Fibroblast of mammary gland (primary cell): ENCODE measurements around the gene DCLK1.
"Not testable (repeated sequence)": the region's sequence is repeated elsewhere in the genome, so short reads cannot be mapped to it uniquely, and the experiment has no call there.

ENCODE experiments used
- DNase-seq: peaks from one replicate; pipeline ENCODE4 v3.0.0-alpha.2; 2010; ENCODE audit warnings: low read depth
- H3K4me3 ChIP-seq: 2 replicates; pipeline ENCODE4 v1.5.1; 2011; ENCODE audit warnings: low read depth, mild to moderate bottlenecking, low read length, moderate library complexity; ENCODE audit not compliant: control insufficient read depth
- TF ChIP-seq, protein P1 (sequence below): conservative IDR thresholded peaks from 2 replicates; pipeline ENCODE4 v1.5.1; 2011; ENCODE audit warnings: low read depth, low read length, inconsistent platforms; ENCODE audit not compliant: control insufficient read depth, insufficient read depth

Gene DCLK1

DNA sequence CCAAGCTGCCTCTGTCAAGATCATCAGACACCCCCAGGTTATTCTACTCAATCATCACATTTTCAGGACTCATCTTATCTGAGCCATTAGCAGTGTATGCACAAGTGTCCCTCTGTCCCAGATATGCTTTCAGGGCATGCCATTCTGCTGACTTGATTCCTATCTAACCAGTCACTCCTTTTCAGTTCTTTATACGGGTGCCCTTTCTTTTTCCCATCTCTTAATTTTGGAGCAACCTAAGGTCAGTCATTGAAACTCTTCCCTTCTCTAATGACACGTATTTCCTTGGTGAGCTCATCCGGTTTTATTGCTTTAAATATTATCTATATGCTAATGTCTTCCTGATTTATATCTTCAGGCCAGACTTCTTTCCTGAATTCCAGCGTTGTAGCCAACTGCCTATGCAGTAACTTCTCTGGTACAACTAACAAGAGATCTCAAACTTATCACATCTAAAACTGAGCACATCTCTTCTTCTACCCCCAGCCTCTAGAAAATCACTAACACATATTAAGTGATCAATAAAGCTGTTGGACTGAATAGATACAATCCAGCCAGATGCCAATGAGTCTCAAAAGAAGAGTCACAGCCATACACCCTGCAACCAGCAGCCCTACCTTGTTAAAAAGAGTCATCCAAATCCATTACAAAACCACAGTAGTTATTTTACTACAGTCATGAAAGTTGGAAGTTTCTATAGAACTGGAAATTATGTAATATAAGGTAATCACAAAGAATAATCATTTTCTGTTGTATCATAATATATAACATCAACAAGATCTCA lies 58.8 kb downstream of the DCLK1 start:
- DNase-seq: no peak
- TF ChIP-seq, protein P1, sequence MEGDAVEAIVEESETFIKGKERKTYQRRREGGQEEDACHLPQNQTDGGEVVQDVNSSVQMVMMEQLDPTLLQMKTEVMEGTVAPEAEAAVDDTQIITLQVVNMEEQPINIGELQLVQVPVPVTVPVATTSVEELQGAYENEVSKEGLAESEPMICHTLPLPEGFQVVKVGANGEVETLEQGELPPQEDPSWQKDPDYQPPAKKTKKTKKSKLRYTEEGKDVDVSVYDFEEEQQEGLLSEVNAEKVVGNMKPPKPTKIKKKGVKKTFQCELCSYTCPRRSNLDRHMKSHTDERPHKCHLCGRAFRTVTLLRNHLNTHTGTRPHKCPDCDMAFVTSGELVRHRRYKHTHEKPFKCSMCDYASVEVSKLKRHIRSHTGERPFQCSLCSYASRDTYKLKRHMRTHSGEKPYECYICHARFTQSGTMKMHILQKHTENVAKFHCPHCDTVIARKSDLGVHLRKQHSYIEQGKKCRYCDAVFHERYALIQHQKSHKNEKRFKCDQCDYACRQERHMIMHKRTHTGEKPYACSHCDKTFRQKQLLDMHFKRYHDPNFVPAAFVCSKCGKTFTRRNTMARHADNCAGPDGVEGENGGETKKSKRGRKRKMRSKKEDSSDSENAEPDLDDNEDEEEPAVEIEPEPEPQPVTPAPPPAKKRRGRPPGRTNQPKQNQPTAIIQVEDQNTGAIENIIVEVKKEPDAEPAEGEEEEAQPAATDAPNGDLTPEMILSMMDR: no peak

DNA sequence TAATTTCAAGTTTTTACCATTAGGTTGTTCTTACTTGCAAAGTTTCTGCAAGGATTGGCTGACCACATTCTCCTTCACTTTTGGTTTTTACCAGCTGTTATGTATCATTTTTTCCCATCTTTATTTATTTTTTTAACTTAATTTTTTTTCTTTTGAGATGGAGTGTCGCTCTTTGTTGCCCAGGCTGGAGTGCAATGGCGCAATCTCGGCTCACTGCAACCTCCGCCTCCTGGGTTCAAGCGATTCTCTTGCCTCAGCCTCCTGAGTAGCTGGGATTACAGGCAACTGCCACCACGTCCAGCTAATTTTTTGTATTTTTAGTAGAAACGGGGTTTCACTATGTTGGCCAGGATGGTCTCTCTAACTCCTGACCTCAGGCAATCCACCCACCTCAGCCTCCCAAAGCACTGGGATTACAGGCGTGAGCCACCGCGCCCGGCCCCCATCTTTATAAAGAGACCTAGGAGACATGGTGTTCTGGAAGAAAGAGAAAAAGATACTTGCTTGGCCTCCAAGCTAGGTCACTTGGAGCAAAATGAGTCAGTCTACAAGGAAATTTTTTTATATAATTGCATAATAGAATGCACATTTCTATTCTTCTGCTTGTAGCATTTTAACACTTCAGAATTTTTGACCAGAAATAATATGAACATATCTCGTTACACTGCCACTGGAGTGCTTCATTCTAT lies 60.5 kb downstream of the DCLK1 start:
- peak; percentile 51 for DNase-seq

More for the DNA sequence above, 58.8 kb downstream of the DCLK1 start:
- no peak overlapping the region for H3K4me3 ChIP-seq

DNA sequence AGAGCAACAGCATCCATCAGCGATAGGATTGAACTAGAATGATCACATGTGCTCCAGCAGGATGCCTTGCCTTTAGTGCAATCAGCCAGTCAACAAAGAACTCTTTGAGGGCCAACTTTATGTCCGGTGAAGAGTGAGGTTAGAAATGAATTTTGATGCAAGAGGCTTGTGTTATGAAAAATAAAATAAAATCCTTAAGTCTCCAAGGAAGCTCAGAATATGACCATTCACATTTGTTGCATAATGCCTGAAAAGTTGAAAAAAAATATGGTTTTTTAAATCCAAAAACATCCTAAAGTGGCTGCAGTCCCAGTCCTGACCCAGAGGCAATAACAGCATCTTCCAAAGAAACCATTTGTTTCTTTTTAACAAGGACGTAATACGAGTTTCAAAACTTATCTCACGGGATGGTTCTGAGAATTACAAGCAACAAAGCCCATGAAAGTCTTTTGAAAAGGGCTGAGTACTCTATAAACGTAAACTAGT lies 61.3 kb downstream of the DCLK1 start:
- peak; percentile 53 for DNase-seq
- no peak overlapping the region for H3K4me3 ChIP-seq
- TF ChIP-seq, protein P1: no peak

More for the DNA sequence above, 60.5 kb downstream of the DCLK1 start:
- H3K4me3 ChIP-seq: not testable (repeated sequence)

DNA sequence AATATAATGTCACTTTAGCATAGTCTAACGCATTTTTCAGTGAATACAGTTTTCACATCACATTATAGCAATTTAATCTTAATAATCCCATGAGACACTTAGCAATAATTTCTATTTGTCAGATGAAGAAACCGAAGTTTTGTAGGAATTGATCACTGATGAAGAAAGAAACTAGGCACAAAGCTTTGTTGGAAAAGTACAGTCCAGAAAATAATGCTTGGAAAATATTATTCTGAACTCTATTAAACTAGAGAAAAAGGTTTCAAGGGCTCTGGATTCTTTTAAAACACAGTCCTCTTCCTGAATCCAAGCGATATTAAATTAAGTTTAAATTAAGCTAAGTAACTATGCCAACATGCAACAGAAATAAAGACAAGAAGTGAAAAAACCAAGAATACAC lies 62.2 kb downstream of the DCLK1 start:
- H3K4me3 ChIP-seq: no peak overlapping the region

DNA sequence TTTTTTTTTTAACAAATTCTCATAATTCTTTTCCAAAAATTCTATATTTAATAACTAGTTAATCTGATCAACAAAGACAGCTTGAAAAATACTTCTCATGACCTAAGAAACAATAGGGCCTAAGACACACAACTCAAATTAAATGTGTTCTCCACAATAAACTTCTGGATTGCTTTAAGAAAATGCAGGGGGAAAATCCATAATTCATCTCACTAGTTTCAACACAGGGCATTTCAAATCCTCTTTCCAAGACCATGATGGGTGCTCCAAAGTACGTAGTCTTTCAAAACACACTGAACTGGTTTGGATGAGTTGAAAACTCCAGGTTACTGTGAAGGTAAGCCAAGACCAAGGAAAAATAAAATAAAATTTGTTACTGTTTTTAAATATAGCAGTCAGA lies 62.6 kb downstream of the DCLK1 start:
- no peak overlapping the region for H3K4me3 ChIP-seq
- no peak for DNase-seq
- TF ChIP-seq, protein P1: no peak

More for the DNA sequence above, 62.2 kb downstream of the DCLK1 start:
- TF ChIP-seq, protein P1: no peak
- DNase-seq: no peak

DNA sequence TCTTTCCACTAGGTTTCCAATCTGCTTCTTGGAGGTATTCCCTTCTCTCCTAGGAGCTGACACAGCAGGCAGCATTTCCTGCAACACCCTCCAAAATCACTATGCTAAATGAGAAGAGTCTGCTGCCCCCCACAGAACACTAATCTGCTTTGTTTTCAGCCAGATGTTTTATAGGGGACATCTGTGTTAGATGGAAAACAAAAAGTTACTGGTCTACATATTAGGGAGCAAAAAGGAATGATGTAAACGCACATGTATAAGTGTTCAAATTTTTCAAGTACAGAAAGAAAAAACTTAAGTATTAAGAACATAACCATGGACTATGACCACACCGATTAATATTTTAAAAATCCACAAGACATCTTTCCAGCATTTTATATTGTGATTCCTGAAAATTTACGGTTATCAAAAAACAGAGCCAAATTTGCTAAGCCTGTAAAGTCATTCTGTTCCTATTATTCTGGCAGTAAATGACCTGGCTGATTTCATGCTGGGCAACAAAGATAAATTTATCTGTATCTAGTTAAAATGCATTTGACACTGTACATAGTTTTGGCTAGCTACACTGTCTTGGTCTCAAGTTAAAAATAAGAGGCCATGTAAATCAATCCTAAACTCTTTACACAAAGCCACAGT lies 63.3 kb downstream of the DCLK1 start:
- H3K4me3 ChIP-seq: no peak overlapping the region
- TF ChIP-seq, protein P1: no peak
- no peak for DNase-seq

DNA sequence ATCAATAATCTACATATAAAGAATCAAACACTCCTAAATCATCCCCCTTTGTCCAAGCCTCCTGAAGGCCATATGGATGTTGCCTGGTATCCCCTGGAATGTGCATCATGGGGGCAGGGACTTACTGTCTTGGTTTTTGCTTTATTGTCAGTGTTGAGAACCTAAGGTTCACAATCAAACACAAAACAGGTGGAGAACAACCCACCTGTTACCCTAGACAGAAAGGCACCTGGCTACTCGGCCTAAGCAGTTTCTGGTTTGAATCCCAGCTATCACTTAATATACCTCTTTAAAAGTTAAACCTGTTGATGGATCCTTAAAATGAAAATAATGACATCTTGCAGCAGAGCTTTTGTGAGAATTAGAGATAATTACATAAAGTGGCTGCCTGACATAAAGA lies 68.9 kb downstream of the DCLK1 start:
- no peak overlapping the region for H3K4me3 ChIP-seq
- TF ChIP-seq, protein P1: no peak
- no peak for DNase-seq
